ENCODE data around the gene KRTAP5-2. TPM values are rescaled to one million over a fixed set of nuclear protein-coding genes. Genes with fewer than 3 reads are reported as not detected.
"Not testable (repeated sequence)": the region's sequence is repeated elsewhere in the genome, so short reads cannot be mapped to it uniquely, and the experiment has no call there.

KRTAP5-2 gene
- total and polyA plus RNA-seq, 2 of the 8 experiments (the other 6 are each of a cell fraction or from before 2014, with no cell fraction given), result not detected

GRCh38 chr11:1584661-1585370 lies 13.3 kb downstream of the KRTAP5-2 start, which contains the start of gene KRTAP5-1:
Gene KRTAP5-1, minus strand, starts transcription at chr11:1585283. Its CDS starts 34 bp downstream, at chr11:1585249.
- not testable (repeated sequence) for H3K14ac ChIP-seq (ENCODE audit: insufficient read length); H4K20me1 ChIP-seq (replicated peaks in 1 of 2; ENCODE audit: control insufficient read depth in 1 of 2, insufficient read depth in 2 of 2, low read length in 2 of 2); H3K23ac ChIP-seq (ENCODE audit: insufficient read length); H3K18ac ChIP-seq (ENCODE audit: extremely low read depth, low read length); H3K27ac ChIP-seq (ENCODE audit: low read depth, low read length); H4K91ac ChIP-seq (replicated peaks; ENCODE audit: insufficient read length, low read length); H3K27me3 ChIP-seq (replicated peaks in 1 of 4; ENCODE audit: control insufficient read depth in 3 of 4, extremely low read depth in 1 of 4, insufficient read depth in 3 of 4, low read length in 3 of 4); H3K79me2 ChIP-seq (ENCODE audit: control insufficient read depth in 1 of 2, insufficient read depth in 2 of 2, low read length in 2 of 2); H3K23me2 ChIP-seq (ENCODE audit: low read depth, low read length); H4K8ac ChIP-seq (ENCODE audit: extremely low read depth, insufficient read depth, low read length); H3K4me3 ChIP-seq (ENCODE audit: extremely low read depth in 1 of 4, insufficient read depth in 2 of 4, low read depth in 3 of 4, low read length in 4 of 4); H3K79me1 ChIP-seq (ENCODE audit: low read depth, low read length); H2BK12ac ChIP-seq (ENCODE audit: low read depth, low read length); H3K56ac ChIP-seq (replicated peaks; ENCODE audit: insufficient read length, low read depth, low read length); H2BK20ac ChIP-seq (ENCODE audit: low read length); FAIRE-seq; H2AK5ac ChIP-seq (ENCODE audit: low read depth, low read length); H3K9me3 ChIP-seq (ENCODE audit: insufficient read depth in 2 of 2, low read depth in 1 of 2, low read length in 1 of 2); H2AFZ ChIP-seq (ENCODE audit: low read length); H4K5ac ChIP-seq (ENCODE audit: insufficient read length, low read depth, low read length); DNase-seq (ENCODE audit: low read depth in 1 of 2, low spot score in 2 of 2); H2BK5ac ChIP-seq (ENCODE audit: low read depth, low read length); H3K9ac ChIP-seq (replicated peaks in 1 of 4; ENCODE audit: extremely low read depth in 1 of 4, low read depth in 3 of 4, low read length in 3 of 4); H3K4me1 ChIP-seq (replicated peaks in 1 of 4; ENCODE audit: control insufficient read depth in 3 of 4, insufficient read depth in 4 of 4, low read length in 3 of 4); H2BK120ac ChIP-seq (replicated peaks; ENCODE audit: low read depth, low read length); H3K36me3 ChIP-seq (ENCODE audit: control insufficient read depth in 2 of 4, insufficient read depth in 4 of 4, low read length in 3 of 4); H3K4me2 ChIP-seq (ENCODE audit: insufficient read depth in 1 of 2, low read depth in 2 of 2, low read length in 2 of 2); H3K4ac ChIP-seq (replicated peaks; ENCODE audit: insufficient read length, low read depth, low read length); H2BK15ac ChIP-seq (ENCODE audit: low read length)
- ChIA-PET POLR2A (ENCODE audit: partially characterized antibody) (interaction anchor here (0.7 kb wide), 1 partner anchor 26 kb away, joined by 3 read pairs; no protein-coding TSS in a partner anchor), CTCF (ENCODE audit: partially characterized antibody) (interaction anchor here (0.5 to 1.3 kb wide), 4 partner anchors 9 to 571 kb away, joined by 3 to 5 read pairs (median 4); no protein-coding TSS in a partner anchor)
- 89% methylated on average over 6 of the region's 9 CpGs; no CpG with 5 or more reads in 1 of the 2 experiments for WGBS, 2 experiments (ENCODE audit: extremely low coverage in 1 of 2, insufficient coverage in 1 of 2, insufficient read length in 1 of 2, insufficient replicate concordance in 2 of 2, low coverage in 1 of 2, low lambda C conversion rate in 2 of 2, missing lambda C conversion rate in 1 of 2)

Measured in H1 (cell line).